Heart left ventricle (tissue), 16 donors: ENCODE results near the gene AIFM1. TPM values are rescaled to one million over a fixed set of nuclear protein-coding genes. Genes with fewer than 3 reads are reported as not detected.

Source experiments
- ATAC-seq, 4 donors: fragments of 200-7000 bp; cut with Tn5 transposase; one replicate each; pipeline ENCODE4 v1.9.1; 2020 to 2022; ENCODE audit warnings: moderate library complexity in 4 of 4, mild to moderate bottlenecking in 3 of 4, moderate number of reproducible peaks in 1 of 4
- DNase-seq, 5 donors: peaks; one replicate each; pipeline ENCODE4 v3.0.0-alpha.2; 2020
- H3K27ac ChIP-seq, 12 donors: fragments of 200-600 bp; sonication (generic) in 4 of 12; one replicate each; pipeline versions ENCODE4 v1.5.0 to v1.8.0; 2016 to 2022; ENCODE audit warnings: mild to moderate bottlenecking in 2 of 12
- H3K27me3 ChIP-seq, 9 donors: fragments of 200-600 bp; sonication (generic) in 2 of 9; one replicate each; pipeline versions ENCODE4 v1.5.1 to v1.8.0; 2016 to 2022; ENCODE audit warnings: mild to moderate bottlenecking in 3 of 9
- H3K36me3 ChIP-seq, 9 donors: fragments of 200-600 bp; sonication (generic) in 2 of 9; one replicate each; pipeline versions ENCODE4 v1.5.0 to v1.8.0; 2018 to 2022; ENCODE audit warnings: mild to moderate bottlenecking in 2 of 9
- H3K4me1 ChIP-seq, 12 donors: fragments of 200-600 bp; sonication (generic) in 4 of 12; one replicate each; pipeline versions ENCODE4 v1.5.0 to v1.8.0; 2016 to 2022; ENCODE audit warnings: mild to moderate bottlenecking in 3 of 12
- H3K4me3 ChIP-seq, 12 donors: fragments of 200-600 bp; sonication (generic) in 4 of 12; one replicate each; pipeline versions ENCODE4 v1.5.0 to v1.8.0; 2017 to 2022; ENCODE audit warnings: mild to moderate bottlenecking in 9 of 12, moderate library complexity in 4 of 12
- H3K9me3 ChIP-seq, 12 donors: fragments of 200-600 bp; sonication (generic) in 4 of 12; one replicate each; pipeline versions ENCODE4 v1.5.0 to v1.8.0; 2016 to 2022; ENCODE audit warnings: mild to moderate bottlenecking in 1 of 12
- POLR2A ChIP-seq, 2 donors: fragments of 450-650 bp; IDR thresholded peaks; one replicate each; pipeline ENCODE4 v1.6.1; 2017; ENCODE audit warnings: antibody characterized with exemption in 2 of 2, mild to moderate bottlenecking in 2 of 2, moderate library complexity in 2 of 2
- WGBS, 4 donors: extraction: QIAGEN DNeasy Blood & Tissue Kit in 2 of 4; methylation state at CpG; one replicate each; pipeline versions ENCODE4 v1.1.5 to v1.1.7; 2013 to 2018; 5-methylcytosine and 5-hydroxymethylcytosine counted together
- intact Hi-C, 10 donors: fragments of 100-400 bp; cut with DNase I; formaldehyde crosslinking; loops; one replicate each; pipeline versions ENCODE4 v1.11.1 to v1.14.2; 2022
- polyA plus RNA-seq, 2 donors: library from polyadenylated mRNA; stranded (reverse); fragments of 200-250 nt; gene quantifications; one replicate each; pipeline ENCODE4 v1.2.3, GENCODE V29; 2013
- total RNA-seq, 9 donors: library from RNA; depleted of rRNA in 2 of 9; stranded (reverse); fragments of >200 nt in 2 of 9; fragmentation: NEBNext Ultra II Directional in 3 of 9; extraction: Animal tissue kit (Norgen Biotek cat#: 25700) in 3 of 9; gene quantifications; one replicate each; pipeline versions ENCODE4 v1.1.0 to v1.2.4, GENCODE V29; 2016 to 2023
- TF ChIP-seq, protein P1 (sequence below), 12 donors: fragments of 200-600 bp; sonication (generic) in 4 of 12; IDR thresholded peaks; one replicate each; pipeline versions ENCODE4 v1.5.0 to v1.8.0; 2018 to 2022; ENCODE audit warnings: antibody characterized with exemption in 12 of 12, mild to moderate bottlenecking in 5 of 12
- donor health status: ischemic (EF 13 %, LVEDD 7.1; RV severe dilation, severe dysfunction).
- donor health status: healthy with polysubstance abuse.
- donor health status: DM: no; HTN: yes; CAD: no.
- donor health status: DM: no; HTN: no; CAD: no.
- donor health status: ischemic (EF 25% LVEDD 6.9; RV normal size, moderate dysfunction).
- donor health status: ischemic (EF 25% LVEDD 5.7; RV mildly dilated, moderate dysfunction).
- donor health status: healthy.
- donor health status: DM: yes; HTN: yes; CAD: no.
- donor health status: ischemic (EF 35%, LVEDD 5.7; RV mildly dilated, moderate dysfunction).
- donor health status: nonischemic (EF 11% LVEDD 7.7; RV severe dilation, severe dysfunction).
- donor health status: DM: yes; HTN: yes; CAD: no.
- donor health status: PGD.
- donor health status: ischemic (EF 29% LVEDD 5.4; RV normal size, mild dysfunction).
- donor health status: nonischemic (EF 23%, LVEDD 6.1; RV moderate dilation, normal function).

Gene AIFM1
- total and polyA plus RNA-seq, 11 donors, result 73.7 to 164 (median 109) TPM

GRCh38 chrX:130147631-130148030 is 18.0 kb downstream of the AIFM1 start:
- no peak for ATAC-seq
- no peak for DNase-seq
- H3K4me3 ChIP-seq, result no peak overlapping the region
- no peak overlapping the region for H3K27ac ChIP-seq
- WGBS, 4 donors, result 68 to 81% (median 78%) methylated on average over 5 of the region's 5 CpGs
- intact Hi-C loops, result loop anchor here in 1 of 10 donors (10.0 kb wide), 1 partner anchor 47 kb away; no protein-coding TSS in a partner anchor
- H3K9me3 ChIP-seq, result no peaks in the 10 kb centered on the region
- H3K27me3 ChIP-seq, result no peaks in the 10 kb centered on the region
- H3K36me3 ChIP-seq, result peaks cover 0 to 65% (median 44%) of the 10 kb centered on the region in 9 donors
- no peaks in the 10 kb centered on the region for H3K4me1 ChIP-seq
- TF ChIP-seq, protein P1, sequence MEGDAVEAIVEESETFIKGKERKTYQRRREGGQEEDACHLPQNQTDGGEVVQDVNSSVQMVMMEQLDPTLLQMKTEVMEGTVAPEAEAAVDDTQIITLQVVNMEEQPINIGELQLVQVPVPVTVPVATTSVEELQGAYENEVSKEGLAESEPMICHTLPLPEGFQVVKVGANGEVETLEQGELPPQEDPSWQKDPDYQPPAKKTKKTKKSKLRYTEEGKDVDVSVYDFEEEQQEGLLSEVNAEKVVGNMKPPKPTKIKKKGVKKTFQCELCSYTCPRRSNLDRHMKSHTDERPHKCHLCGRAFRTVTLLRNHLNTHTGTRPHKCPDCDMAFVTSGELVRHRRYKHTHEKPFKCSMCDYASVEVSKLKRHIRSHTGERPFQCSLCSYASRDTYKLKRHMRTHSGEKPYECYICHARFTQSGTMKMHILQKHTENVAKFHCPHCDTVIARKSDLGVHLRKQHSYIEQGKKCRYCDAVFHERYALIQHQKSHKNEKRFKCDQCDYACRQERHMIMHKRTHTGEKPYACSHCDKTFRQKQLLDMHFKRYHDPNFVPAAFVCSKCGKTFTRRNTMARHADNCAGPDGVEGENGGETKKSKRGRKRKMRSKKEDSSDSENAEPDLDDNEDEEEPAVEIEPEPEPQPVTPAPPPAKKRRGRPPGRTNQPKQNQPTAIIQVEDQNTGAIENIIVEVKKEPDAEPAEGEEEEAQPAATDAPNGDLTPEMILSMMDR (IDR thresholded peaks at IDR 0.05), result no peak
- TF ChIP-seq POLR2A (IDR thresholded peaks at IDR 0.05), result no peak

GRCh38 chrX:130145123-130145522 is 20.5 kb downstream of the AIFM1 start:
- intact Hi-C loops, result loop anchor here in 1 of 10 donors (10.0 kb wide), 1 partner anchor 50 kb away; no protein-coding TSS in a partner anchor
- TF ChIP-seq POLR2A (IDR thresholded peaks at IDR 0.05), result no peak
- TF ChIP-seq, protein P1 (IDR thresholded peaks at IDR 0.05), result no peak
- no peak overlapping the region for H3K27ac ChIP-seq
- no peak overlapping the region for H3K4me3 ChIP-seq
- 81 to 96% (median 88%) methylated on average over 4 of the region's 4 CpGs for WGBS, 4 donors
- DNase-seq (no peak), ATAC-seq (no peak)
- H3K27me3 ChIP-seq, result no peaks in the 10 kb centered on the region
- no peaks in the 10 kb centered on the region for H3K4me1 ChIP-seq
- no peaks in the 10 kb centered on the region for H3K9me3 ChIP-seq
- H3K36me3 ChIP-seq, result peaks cover 0 to 83% (median 44%) of the 10 kb centered on the region in 9 donors

- peaks cover 0 to 2% (median 0%) of the 10 kb centered on the region in 12 donors for H3K4me1 ChIP-seq
- DNase-seq, result no peak
- H3K36me3 ChIP-seq, result peaks cover 0 to 87% (median 44%) of the 10 kb centered on the region in 9 donors
- no peak overlapping the region for H3K27ac ChIP-seq
- no peak overlapping the region for H3K4me3 ChIP-seq
- ATAC-seq, result no peak
- H3K27me3 ChIP-seq, result no peaks in the 10 kb centered on the region
- WGBS, 4 donors, result 57 to 72% (median 69%) methylated on average over 3 of the region's 3 CpGs
- no peak for TF ChIP-seq POLR2A (IDR thresholded peaks at IDR 0.05)
- TF ChIP-seq, protein P1 (IDR thresholded peaks at IDR 0.05), result peak in 1 of 12 donors; percentile 8
- no peaks in the 10 kb centered on the region for H3K9me3 ChIP-seq
- intact Hi-C loops, result loop anchor here in 1 of 10 donors (10.0 kb wide), 1 partner anchor 50 kb away; no protein-coding TSS in a partner anchor
Observed at GRCh38 chrX:130144509-130144908, 21.1 kb downstream of the AIFM1 start.

DNA sequence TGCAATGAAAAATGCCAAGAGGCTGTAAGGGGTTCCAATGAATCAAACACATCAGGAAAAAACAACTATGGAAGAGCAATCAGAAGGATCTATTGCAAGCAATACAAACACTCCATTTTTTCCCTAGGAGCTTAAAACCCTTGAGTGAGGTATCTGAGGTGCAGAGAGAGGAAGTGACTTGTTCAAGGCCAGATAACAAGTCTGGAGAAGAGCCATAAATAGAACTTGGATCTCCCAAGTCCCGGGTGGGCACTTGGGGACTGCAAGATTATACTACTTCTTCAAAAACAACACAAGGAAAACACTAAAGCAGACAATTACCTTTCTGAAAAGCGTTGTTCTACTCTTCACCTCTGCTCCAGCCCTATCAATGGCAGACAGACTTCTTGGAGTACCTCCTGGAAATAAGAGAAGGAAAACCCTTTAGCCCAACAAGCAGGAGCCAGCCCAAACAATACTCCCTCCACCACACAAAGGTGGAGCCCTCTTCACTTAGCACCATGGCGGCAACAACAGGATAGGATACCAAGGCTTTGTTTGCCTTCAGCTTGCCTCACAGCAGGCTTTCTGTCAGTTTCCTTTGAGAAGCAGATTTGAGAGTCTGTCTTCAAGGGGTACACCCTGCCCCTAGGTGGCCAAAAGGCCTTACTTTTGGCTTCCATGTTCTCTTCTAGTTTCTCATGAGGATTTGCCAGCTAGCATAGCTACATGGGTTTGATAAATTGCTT is 26.0 kb downstream of the AIFM1 start:
- DNase-seq, result no peak
- WGBS, 4 donors, result 30 to 41% (median 32%) methylated on average over 3 of the region's 3 CpGs
- Histone ChIP-seq H3K27ac (no peak overlapping the region), H3K4me1 (peaks cover 0 to 3% (median 0%) of the 10 kb centered on the region in 12 donors), H3K27me3 (no peaks in the 10 kb centered on the region), H3K4me3 (no peak overlapping the region), H3K36me3 (peaks cover 0 to 88% (median 55%) of the 10 kb centered on the region in 9 donors), H3K9me3 (no peaks in the 10 kb centered on the region)
- intact Hi-C loops, result loop anchor here in 1 of 10 donors (10.0 kb wide), 1 partner anchor 55 kb away; no protein-coding TSS in a partner anchor
- TF ChIP-seq POLR2A (IDR thresholded peaks at IDR 0.05), result no peak
- TF ChIP-seq, protein P1 (IDR thresholded peaks at IDR 0.05), result no peak
- no peak for ATAC-seq
